GM10248 (cell line): ENCODE data around the gene CCDC154.

Source experiments
- CTCF ChIA-PET: fragments of 300-600 bp; sonication (Branson Sonifier 250); formaldehyde crosslinking; extraction: SDS; loops from one replicate; lab custom pipeline; 2021; ENCODE audit warnings: antibody characterized with exemption; lab: Yijun Ruan, JAX
- POLR2A ChIA-PET: fragments of 350-650 bp; sonication (Branson Sonifier 250); formaldehyde crosslinking; extraction: SDS; loops from one replicate; lab custom pipeline; 2020; ENCODE audit warnings: antibody characterized with exemption; lab: Yijun Ruan, JAX
- DNase-seq: peaks from one replicate; pipeline ENCODE4 v3.0.0; 2012; ENCODE audit errors: extremely low spot score
- CTCF ChIP-seq: IDR thresholded peaks from 2 replicates; pipeline ENCODE4 v1.5.1; 2012; ENCODE audit warnings: mild to moderate bottlenecking, low read depth; ENCODE audit errors: extremely low read depth, missing control alignments, control extremely low read depth

CCDC154 gene

DNA sequence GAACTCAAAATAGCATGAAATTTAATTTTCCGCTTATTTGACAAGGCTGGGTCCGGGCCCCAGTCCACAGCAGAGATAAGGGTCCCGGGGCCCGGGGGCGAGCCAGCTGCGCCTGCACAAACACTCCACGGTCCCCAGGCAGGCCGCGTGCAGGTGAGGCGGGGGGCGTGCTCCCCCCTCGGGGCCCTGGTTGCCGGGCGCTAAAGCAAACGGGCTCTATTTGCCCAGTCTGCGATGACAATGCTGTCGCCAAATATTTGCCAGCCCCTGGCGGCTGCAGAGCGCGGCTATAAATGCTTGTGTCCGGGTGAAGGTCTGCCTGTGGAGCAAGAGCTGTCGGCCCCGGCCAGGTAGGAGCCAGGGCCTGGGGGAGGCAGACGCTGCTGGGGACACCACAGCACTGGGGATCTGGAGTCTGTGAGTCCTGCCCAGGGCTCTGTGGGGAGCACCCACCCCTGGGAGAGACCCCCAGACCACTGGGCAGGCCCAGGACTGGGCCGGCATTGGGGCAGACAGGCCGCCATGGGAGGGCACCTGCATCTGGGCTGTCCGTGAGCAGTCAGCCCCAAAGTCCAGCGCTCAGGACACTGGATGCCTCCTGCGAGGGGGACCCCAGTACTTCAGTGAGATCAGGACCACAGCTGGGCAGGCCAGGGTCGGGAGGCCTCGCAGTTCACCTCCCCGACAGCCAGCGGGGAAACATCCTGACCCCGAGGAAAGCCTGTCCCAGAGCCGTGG is 13.4 kb downstream of the CCDC154 start, which contains the start of gene PERCC1:
Gene PERCC1 (plus strand): TSS at position 320 of the 738 bp plus-strand sequence. CDS start 1,516 bp downstream, outside the sequence.
- TF ChIP-seq CTCF: no peak
- POLR2A ChIA-PET: no interaction called here
- no peak for DNase-seq
- CTCF ChIA-PET: interaction anchor here (1.1 kb wide), 1 partner anchor 8 kb away, joined by 4 read pairs; no protein-coding TSS in a partner anchor

- ChIA-PET CTCF (interaction anchor here (1.1 to 2.0 kb wide), 2 partner anchors 9 to 12 kb away, joined by 4 to 9 read pairs; no protein-coding TSS in a partner anchor), POLR2A (no interaction called here)
- DNase-seq: no peak
- TF ChIP-seq CTCF: no peak
Observed at GRCh38 chr16:1430214-1430758, 14.1 kb downstream of the CCDC154 start.

GRCh38 chr16:1429631-1430030 is 14.7 kb downstream of the CCDC154 start:
- ChIA-PET POLR2A (no interaction called here), CTCF (interaction anchor here (1.0 to 2.0 kb wide), 4 partner anchors 9 to 134 kb away, joined by 3 to 9 read pairs (median 4); no protein-coding TSS in a partner anchor)
- DNase-seq: no peak
- no peak for TF ChIP-seq CTCF

- no peak for TF ChIP-seq CTCF
- DNase-seq: no peak
- ChIA-PET POLR2A (no interaction called here), CTCF (interaction anchor here (1.0 to 2.0 kb wide), 5 partner anchors 9 to 135 kb away, joined by 3 to 9 read pairs (median 3); no protein-coding TSS in a partner anchor)
Observed at GRCh38 chr16:1429012-1429411, 15.3 kb downstream of the CCDC154 start.

GRCh38 chr16:1428511-1428910 is 15.8 kb downstream of the CCDC154 start:
- POLR2A ChIA-PET: no interaction called here
- CTCF ChIA-PET: interaction anchor here (1.0 to 2.0 kb wide), 5 partner anchors 9 to 135 kb away, joined by 3 to 9 read pairs (median 3); no protein-coding TSS in a partner anchor
- TF ChIP-seq CTCF: peak; percentile 58
- DNase-seq: peak; percentile 75
